Measurements from ENCODE around the gene CDC42EP1. TPM values are rescaled to one million over a fixed set of nuclear protein-coding genes. Genes with fewer than 3 reads are reported as not detected.

The CDC42EP1 gene
- 10 to 100 TPM; 14.6 to 28.0 (median 20.7) TPM for total RNA-seq
- 10 to 100 TPM; 22.2 to 64.1 (median 24.6) TPM for polyA plus RNA-seq

GRCh38 chr22:37559901-37560607 is at the start of gene CDC42EP1:
Gene CDC42EP1 (plus strand): TSS chr22:37560480. CDS start chr22:37566350, 5,870 bp downstream.
- H3K27ac ChIP-seq, result peak within 1 kb of the TSS; percentile 94 to 99 (median 96)
- H3K27me3 ChIP-seq, result peaks cover 0 to 6% (median 0%) of the 10 kb centered on the region in 3 donors
- intact Hi-C loops (cut with DNase I), result no loop called here
- TF ChIP-seq POLR2A (IDR thresholded peaks at IDR 0.05) (peak in 1 of 2 donors; percentile 18), CTCF (IDR thresholded peaks at IDR 0.05) (no peak), POLR2AphosphoS5 (IDR thresholded peaks at IDR 0.05) (peak in 3 of 4 donors; percentile 5 to 58 (median 37)), EP300 (IDR thresholded peaks at IDR 0.05) (no peak)
- H3K9me3 ChIP-seq, result no peaks in the 10 kb centered on the region
- peak; percentile 84 for DNase-seq
- peak within 1 kb of the TSS; percentile 68 to 92 (median 74) for H3K4me3 ChIP-seq
- H3K36me3 ChIP-seq, result no peaks in the 10 kb centered on the region
- peaks cover 0 to 53% (median 48%) of the 10 kb centered on the region in 4 donors for H3K4me1 ChIP-seq
- 3 to 8% methylated on average over 76 of the region's 76 CpGs for WGBS, 2 donors

- Histone ChIP-seq H3K27me3 (peaks cover 0 to 4% (median 0%) of the 10 kb centered on the region in 3 donors), H3K4me3 (no peak overlapping the region), H3K36me3 (no peaks in the 10 kb centered on the region), H3K9me3 (no peaks in the 10 kb centered on the region), H3K27ac (peak overlapping the region; percentile 26 to 63 (median 40)), H3K4me1 (peaks cover 0 to 20% (median 10%) of the 10 kb centered on the region in 4 donors)
- no peak for DNase-seq
- intact Hi-C loops (cut with DNase I), result no loop called here
- TF ChIP-seq POLR2AphosphoS5 (IDR thresholded peaks at IDR 0.05), result no peak
- no peak for TF ChIP-seq POLR2A (IDR thresholded peaks at IDR 0.05)
- no peak for TF ChIP-seq EP300 (IDR thresholded peaks at IDR 0.05)
- no peak for TF ChIP-seq CTCF (IDR thresholded peaks at IDR 0.05)
- WGBS, 2 donors, result 73 to 86% methylated on average over 6 of the region's 6 CpGs
Observed at GRCh38 chr22:37511395-37512104, 48.7 kb upstream of the CDC42EP1 start.

- H3K27me3 ChIP-seq, result peaks cover 7 to 24% (median 12%) of the 10 kb centered on the region in 3 donors
- no peaks in the 10 kb centered on the region for H3K9me3 ChIP-seq
- intact Hi-C loops (cut with DNase I), result no loop called here
- DNase-seq, result no peak
- TF ChIP-seq CTCF (IDR thresholded peaks at IDR 0.05) (no peak), EP300 (IDR thresholded peaks at IDR 0.05) (no peak), POLR2A (IDR thresholded peaks at IDR 0.05) (no peak), POLR2AphosphoS5 (IDR thresholded peaks at IDR 0.05) (no peak)
- H3K27ac ChIP-seq, result no peak overlapping the region
- no peak overlapping the region for H3K4me3 ChIP-seq
- peaks cover 0 to 20% (median 19%) of the 10 kb centered on the region in 4 donors for H3K4me1 ChIP-seq
- 83 to 87% methylated on average over 15 of the region's 15 CpGs for whole genome bisulfite sequencing, 2 donors
- no peaks in the 10 kb centered on the region for H3K36me3 ChIP-seq
Observed at GRCh38 chr22:37514526-37515051, 45.7 kb upstream of the CDC42EP1 start.

GRCh38 chr22:37515901-37516300 is 44.4 kb upstream of the CDC42EP1 start:
- no peak overlapping the region for H3K27ac ChIP-seq

More at GRCh38 chr22:37515901-37516300, 44.4 kb upstream of the CDC42EP1 start:
- H3K27me3 ChIP-seq, result peaks cover 11 to 36% (median 24%) of the 10 kb centered on the region in 3 donors
- H3K9me3 ChIP-seq, result no peaks in the 10 kb centered on the region
- DNase-seq, result no peak
- no peak overlapping the region for H3K4me3 ChIP-seq
- TF ChIP-seq POLR2A (IDR thresholded peaks at IDR 0.05) (no peak), EP300 (IDR thresholded peaks at IDR 0.05) (no peak), CTCF (IDR thresholded peaks at IDR 0.05) (no peak), POLR2AphosphoS5 (IDR thresholded peaks at IDR 0.05) (no peak)
- peaks cover 0 to 22% (median 18%) of the 10 kb centered on the region in 4 donors for H3K4me1 ChIP-seq
- H3K36me3 ChIP-seq, result no peaks in the 10 kb centered on the region
- WGBS, 2 donors, result 94% methylated on average over 23 of the region's 23 CpGs
- intact Hi-C loops (cut with DNase I), result no loop called here
